ENCODE results near the gene GPR156.
"Not testable (repeated sequence)": the region's sequence is repeated elsewhere in the genome, so short reads cannot be mapped to it uniquely, and the experiment has no call there.

The GPR156 gene

GRCh38 chr3:120284747-120285507 lies at the start of gene GPR156:
Gene GPR156, minus strand, starts transcription at chr3:120285222. Its CDS starts 41,124 bp downstream, at chr3:120244098.
- no peak for DNase-seq

GRCh38 chr3:120332646-120333045 lies 47.6 kb upstream of the GPR156 start:
- DNase-seq: no peak

GRCh38 chr3:120331076-120331475 lies 46.1 kb upstream of the GPR156 start:
- no peak for DNase-seq

- DNase-seq: no peak
Observed at GRCh38 chr3:120326784-120327183, 41.8 kb upstream of the GPR156 start.

GRCh38 chr3:120324190-120324589 lies 39.2 kb upstream of the GPR156 start:
- no peak for DNase-seq

- not testable (repeated sequence) for DNase-seq
Observed at GRCh38 chr3:120323761-120324160, 38.7 kb upstream of the GPR156 start.

- no peak for DNase-seq
Observed at GRCh38 chr3:120311863-120312794, 27.1 kb upstream of the GPR156 start.

- DNase-seq: no peak
Observed at GRCh38 chr3:120306519-120307455, 21.8 kb upstream of the GPR156 start.

- no peak for DNase-seq
Observed at GRCh38 chr3:120304616-120305015, 19.6 kb upstream of the GPR156 start.

- no peak for DNase-seq
Observed at GRCh38 chr3:120302361-120302760, 17.3 kb upstream of the GPR156 start.

- DNase-seq: no peak
Observed at GRCh38 chr3:120300971-120301370, 15.9 kb upstream of the GPR156 start.

GRCh38 chr3:120299403-120299802 lies 14.4 kb upstream of the GPR156 start:
- DNase-seq: no peak

GRCh38 chr3:120298996-120299395 lies 14.0 kb upstream of the GPR156 start:
- no peak for DNase-seq

- not testable (repeated sequence) for DNase-seq
Observed at GRCh38 chr3:120291552-120291951, 6.5 kb upstream of the GPR156 start.

GRCh38 chr3:120289636-120290035 lies 4.6 kb upstream of the GPR156 start:
- DNase-seq: no peak

GRCh38 chr3:120286465-120286864 lies 1.4 kb upstream of the GPR156 start:
- no peak for DNase-seq

- DNase-seq: no peak
Observed at GRCh38 chr3:120285508-120285841, 453 bp upstream of the GPR156 start.

- DNase-seq: no peak
Observed at GRCh38 chr3:120281261-120281660, 3.8 kb downstream of the GPR156 start.

- no peak for DNase-seq
Observed at GRCh38 chr3:120280566-120280965, 4.5 kb downstream of the GPR156 start.

- DNase-seq: no peak
Observed at GRCh38 chr3:120280026-120280425, 5.0 kb downstream of the GPR156 start.

GRCh38 chr3:120276767-120277166 lies 8.3 kb downstream of the GPR156 start:
- no peak for DNase-seq

GRCh38 chr3:120275618-120276017 lies 9.4 kb downstream of the GPR156 start:
- DNase-seq: no peak

- no peak for DNase-seq
Observed at GRCh38 chr3:120274739-120275167, 10.3 kb downstream of the GPR156 start.
